HepG2 (cell line): ENCODE data around the gene TBCCD1. TPM values are rescaled to one million over a fixed set of nuclear protein-coding genes. Genes with fewer than 3 reads are reported as not detected.
A peak's percentile ranks its signal among the peaks of the same experiment; 100 is the strongest.

Experiments
- ADNP ChIP-seq: sonication (generic); formaldehyde crosslinking; IDR thresholded peaks from 2 replicates; pipeline ENCODE4 v1.4.0; 2020; ENCODE audit warnings: missing genetic modification reagents
- IKZF1 ChIP-seq: fragments of 450-650 bp; IDR thresholded peaks from 2 replicates; pipeline ENCODE4 v1.7.1; 2016
- JUN ChIP-seq: sonication (generic); formaldehyde crosslinking; IDR thresholded peaks from 2 replicates; pipeline ENCODE4 v1.4.0; 2020; ENCODE audit warnings: mild to moderate bottlenecking, missing genetic modification reagents
- KLF11 ChIP-seq: IDR thresholded peaks from 2 replicates; pipeline ENCODE4 v1.6.1; 2016; ENCODE audit warnings: missing compliant biosample characterization
- NR3C1 ChIP-seq: sonication (generic); formaldehyde crosslinking; IDR thresholded peaks from 2 replicates; pipeline ENCODE4 v1.4.0; 2020; ENCODE audit warnings: missing genetic modification reagents
- PAWR ChIP-seq: sonication (generic); formaldehyde crosslinking; IDR thresholded peaks from 2 replicates; pipeline ENCODE4 v1.4.0; 2020; ENCODE audit warnings: missing genetic modification reagents, mild to moderate bottlenecking, borderline replicate concordance
- TMF1 ChIP-seq: sonication (generic); formaldehyde crosslinking; IDR thresholded peaks from 2 replicates; pipeline ENCODE4 v1.8.1; 2022; ENCODE audit warnings: low read depth, missing genetic modification reagents
- ZKSCAN1 ChIP-seq: fragments of 150-350 bp; IDR thresholded peaks from 2 replicates; pipeline ENCODE4 v1.6.1; 2014; ENCODE audit warnings: low read length
- ZNF383 ChIP-seq: sonication (generic); formaldehyde crosslinking; IDR thresholded peaks from 2 replicates; pipeline ENCODE4 v1.4.0; 2020; ENCODE audit warnings: missing genetic modification reagents, mild to moderate bottlenecking, borderline replicate concordance
- ZNF567 ChIP-seq: sonication (generic); formaldehyde crosslinking; IDR thresholded peaks from 2 replicates; pipeline ENCODE4 v1.8.1; 2023; ENCODE audit warnings: mild to moderate bottlenecking, missing genetic modification reagents, borderline replicate concordance
- ZNF674 ChIP-seq: sonication (generic); formaldehyde crosslinking; IDR thresholded peaks from 2 replicates; pipeline ENCODE4 v1.5.0; 2020; ENCODE audit warnings: low read depth, mild to moderate bottlenecking, missing genetic modification reagents
- ZNF709 ChIP-seq: sonication (generic); formaldehyde crosslinking; IDR thresholded peaks from 2 replicates; pipeline ENCODE4 v1.5.0; 2020; ENCODE audit warnings: mild to moderate bottlenecking, missing genetic modification reagents
- polyA plus RNA-seq, 8 experiments: library from polyadenylated mRNA; depleted of rRNA in 3 of 8; stranded (reverse) in 7 of 8; unstranded in 1 of 8; fragments of >200 nt; fragmentation: Illumina TruSeq in 4 of 8; extraction: Trizol in 4 of 8; gene quantifications; 2 replicates each; pipeline versions ENCODE4 v1.2.1 to v1.2.3, GENCODE V29; 2011 to 2016; ENCODE audit warnings: low read depth in 4 of 8, missing spikeins in 1 of 8, mixed read lengths in 1 of 8; ENCODE audit not compliant: insufficient read depth in 1 of 8
- total RNA-seq, 5 experiments: library from RNA; depleted of rRNA; stranded (reverse); fragments of >200 nt; fragmentation: Illumina TruSeq; extraction: Trizol; gene quantifications; 2 replicates each; pipeline ENCODE4 v1.2.3, GENCODE V29; 2016; ENCODE audit warnings: low read depth in 1 of 5
- TF ChIP-seq, protein P1 (sequence below): IDR thresholded peaks from 2 replicates; pipeline ENCODE4 v1.6.1; 2016; ENCODE audit warnings: low read depth, control low read depth
- TF ChIP-seq, protein P2 (sequence below): sonication (generic); formaldehyde crosslinking; IDR thresholded peaks from 2 replicates; pipeline ENCODE4 v1.5.0; 2020; ENCODE audit warnings: missing genetic modification reagents, mild to moderate bottlenecking, borderline replicate concordance
- TF ChIP-seq, protein P3 (sequence below): sonication (generic); formaldehyde crosslinking; IDR thresholded peaks from 2 replicates; pipeline ENCODE4 v1.9.0; 2021; ENCODE audit warnings: mild to moderate bottlenecking, missing genetic modification reagents
- TF ChIP-seq, protein P4 (sequence below): sonication (generic); formaldehyde crosslinking; IDR thresholded peaks from 2 replicates; pipeline ENCODE4 v1.9.0; 2021; ENCODE audit warnings: missing genetic modification reagents, mild to moderate bottlenecking, borderline replicate concordance

TBCCD1 gene
- total and polyA plus RNA-seq, 2 of the 13 experiments (the other 11 are each of a cell fraction or from before 2014, with no cell fraction given): 13.6 to 16.2 TPM

DNA sequence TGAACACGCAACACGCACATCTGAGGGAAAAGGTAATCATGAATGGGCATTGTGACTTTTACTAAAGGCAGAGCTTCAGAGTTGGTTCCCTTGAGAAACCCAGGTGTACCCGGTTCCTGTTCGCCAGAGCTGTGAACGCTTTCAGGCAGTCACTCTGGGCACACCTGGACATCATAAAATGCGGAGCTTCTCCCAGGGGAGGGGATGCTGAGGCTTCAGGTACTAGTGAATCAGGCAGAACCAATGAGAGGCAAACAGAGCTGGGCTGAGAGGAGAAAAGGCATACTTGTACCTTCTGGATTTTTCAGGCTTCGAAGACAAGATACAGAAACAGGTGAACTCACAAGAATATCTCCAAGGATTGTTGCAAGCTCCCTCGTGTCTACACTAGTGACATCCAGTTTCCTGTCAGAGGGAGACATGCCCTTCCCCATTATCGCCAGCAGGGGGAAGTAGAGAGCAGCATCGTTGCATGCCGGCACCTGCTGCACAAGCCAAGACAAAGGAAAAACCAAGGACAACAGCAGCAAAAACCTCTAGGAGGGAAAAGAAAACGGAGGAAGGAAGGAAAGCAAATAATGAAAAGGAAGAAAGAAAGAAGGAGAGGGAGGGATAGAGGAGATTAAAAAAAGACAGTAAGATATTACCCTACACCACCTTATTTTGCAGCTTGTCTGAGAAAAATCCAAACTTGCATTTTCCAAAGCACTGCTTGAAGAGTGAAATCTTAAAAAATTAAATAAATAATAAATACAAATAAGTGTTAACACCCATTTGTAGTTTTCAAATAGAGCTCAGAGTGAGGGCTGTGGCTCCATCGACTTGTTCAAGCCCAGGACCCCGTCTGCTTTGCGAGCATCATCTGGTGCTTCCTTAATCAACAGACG lies 47.7 kb upstream of the TBCCD1 start (continued):
- TF ChIP-seq, protein P1, sequence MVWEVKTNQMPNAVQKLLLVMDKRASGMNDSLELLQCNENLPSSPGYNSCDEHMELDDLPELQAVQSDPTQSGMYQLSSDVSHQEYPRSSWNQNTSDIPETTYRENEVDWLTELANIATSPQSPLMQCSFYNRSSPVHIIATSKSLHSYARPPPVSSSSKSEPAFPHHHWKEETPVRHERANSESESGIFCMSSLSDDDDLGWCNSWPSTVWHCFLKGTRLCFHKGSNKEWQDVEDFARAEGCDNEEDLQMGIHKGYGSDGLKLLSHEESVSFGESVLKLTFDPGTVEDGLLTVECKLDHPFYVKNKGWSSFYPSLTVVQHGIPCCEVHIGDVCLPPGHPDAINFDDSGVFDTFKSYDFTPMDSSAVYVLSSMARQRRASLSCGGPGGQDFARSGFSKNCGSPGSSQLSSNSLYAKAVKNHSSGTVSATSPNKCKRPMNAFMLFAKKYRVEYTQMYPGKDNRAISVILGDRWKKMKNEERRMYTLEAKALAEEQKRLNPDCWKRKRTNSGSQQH (CRISPR knock-in tag): no peak; the same call in none of the 2 replicates
- TF ChIP-seq TMF1 (CRISPR knock-in tag) (peak; percentile 6; the same call in 1 of the 2 replicates), ADNP (CRISPR knock-in tag) (no peak), ZKSCAN1 (no peak), NR3C1 (CRISPR knock-in tag) (no peak), KLF11 (CRISPR knock-in tag) (no peak), JUN (CRISPR knock-in tag) (no peak), PAWR (peak; percentile 68; the same call in 1 of the 2 replicates), IKZF1 (no peak), ZNF709 (CRISPR knock-in tag) (peak; percentile 36; the same call in 1 of the 2 replicates), ZNF674 (no peak), ZNF567 (CRISPR knock-in tag) (no peak), ZNF383 (CRISPR knock-in tag) (0 out of 2 replicates have a peak, but pooled peaks have one; percentile 84)
- TF ChIP-seq, protein P2, sequence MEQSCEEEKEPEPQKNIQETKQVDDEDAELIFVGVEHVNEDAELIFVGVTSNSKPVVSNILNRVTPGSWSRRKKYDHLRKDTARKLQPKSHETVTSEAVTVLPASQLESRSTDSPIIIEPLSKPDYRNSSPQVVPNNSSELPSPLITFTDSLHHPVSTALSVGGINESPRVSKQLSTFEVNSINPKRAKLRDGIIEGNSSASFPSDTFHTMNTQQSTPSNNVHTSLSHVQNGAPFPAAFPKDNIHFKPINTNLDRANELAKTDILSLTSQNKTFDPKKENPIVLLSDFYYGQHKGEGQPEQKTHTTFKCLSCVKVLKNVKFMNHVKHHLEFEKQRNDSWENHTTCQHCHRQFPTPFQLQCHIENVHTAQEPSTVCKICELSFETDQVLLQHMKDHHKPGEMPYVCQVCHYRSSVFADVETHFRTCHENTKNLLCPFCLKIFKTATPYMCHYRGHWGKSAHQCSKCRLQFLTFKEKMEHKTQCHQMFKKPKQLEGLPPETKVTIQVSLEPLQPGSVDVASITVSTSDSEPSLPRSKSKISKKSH (CRISPR knock-in tag): no peak
- TF ChIP-seq, protein P3, sequence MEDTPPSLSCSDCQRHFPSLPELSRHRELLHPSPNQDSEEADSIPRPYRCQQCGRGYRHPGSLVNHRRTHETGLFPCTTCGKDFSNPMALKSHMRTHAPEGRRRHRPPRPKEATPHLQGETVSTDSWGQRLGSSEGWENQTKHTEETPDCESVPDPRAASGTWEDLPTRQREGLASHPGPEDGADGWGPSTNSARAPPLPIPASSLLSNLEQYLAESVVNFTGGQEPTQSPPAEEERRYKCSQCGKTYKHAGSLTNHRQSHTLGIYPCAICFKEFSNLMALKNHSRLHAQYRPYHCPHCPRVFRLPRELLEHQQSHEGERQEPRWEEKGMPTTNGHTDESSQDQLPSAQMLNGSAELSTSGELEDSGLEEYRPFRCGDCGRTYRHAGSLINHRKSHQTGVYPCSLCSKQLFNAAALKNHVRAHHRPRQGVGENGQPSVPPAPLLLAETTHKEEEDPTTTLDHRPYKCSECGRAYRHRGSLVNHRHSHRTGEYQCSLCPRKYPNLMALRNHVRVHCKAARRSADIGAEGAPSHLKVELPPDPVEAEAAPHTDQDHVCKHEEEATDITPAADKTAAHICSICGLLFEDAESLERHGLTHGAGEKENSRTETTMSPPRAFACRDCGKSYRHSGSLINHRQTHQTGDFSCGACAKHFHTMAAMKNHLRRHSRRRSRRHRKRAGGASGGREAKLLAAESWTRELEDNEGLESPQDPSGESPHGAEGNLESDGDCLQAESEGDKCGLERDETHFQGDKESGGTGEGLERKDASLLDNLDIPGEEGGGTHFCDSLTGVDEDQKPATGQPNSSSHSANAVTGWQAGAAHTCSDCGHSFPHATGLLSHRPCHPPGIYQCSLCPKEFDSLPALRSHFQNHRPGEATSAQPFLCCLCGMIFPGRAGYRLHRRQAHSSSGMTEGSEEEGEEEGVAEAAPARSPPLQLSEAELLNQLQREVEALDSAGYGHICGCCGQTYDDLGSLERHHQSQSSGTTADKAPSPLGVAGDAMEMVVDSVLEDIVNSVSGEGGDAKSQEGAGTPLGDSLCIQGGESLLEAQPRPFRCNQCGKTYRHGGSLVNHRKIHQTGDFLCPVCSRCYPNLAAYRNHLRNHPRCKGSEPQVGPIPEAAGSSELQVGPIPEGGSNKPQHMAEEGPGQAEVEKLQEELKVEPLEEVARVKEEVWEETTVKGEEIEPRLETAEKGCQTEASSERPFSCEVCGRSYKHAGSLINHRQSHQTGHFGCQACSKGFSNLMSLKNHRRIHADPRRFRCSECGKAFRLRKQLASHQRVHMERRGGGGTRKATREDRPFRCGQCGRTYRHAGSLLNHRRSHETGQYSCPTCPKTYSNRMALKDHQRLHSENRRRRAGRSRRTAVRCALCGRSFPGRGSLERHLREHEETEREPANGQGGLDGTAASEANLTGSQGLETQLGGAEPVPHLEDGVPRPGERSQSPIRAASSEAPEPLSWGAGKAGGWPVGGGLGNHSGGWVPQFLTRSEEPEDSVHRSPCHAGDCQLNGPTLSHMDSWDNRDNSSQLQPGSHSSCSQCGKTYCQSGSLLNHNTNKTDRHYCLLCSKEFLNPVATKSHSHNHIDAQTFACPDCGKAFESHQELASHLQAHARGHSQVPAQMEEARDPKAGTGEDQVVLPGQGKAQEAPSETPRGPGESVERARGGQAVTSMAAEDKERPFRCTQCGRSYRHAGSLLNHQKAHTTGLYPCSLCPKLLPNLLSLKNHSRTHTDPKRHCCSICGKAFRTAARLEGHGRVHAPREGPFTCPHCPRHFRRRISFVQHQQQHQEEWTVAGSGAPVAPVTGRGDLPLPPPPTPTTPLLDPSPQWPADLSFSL (CRISPR knock-in tag): no peak
- TF ChIP-seq, protein P4, sequence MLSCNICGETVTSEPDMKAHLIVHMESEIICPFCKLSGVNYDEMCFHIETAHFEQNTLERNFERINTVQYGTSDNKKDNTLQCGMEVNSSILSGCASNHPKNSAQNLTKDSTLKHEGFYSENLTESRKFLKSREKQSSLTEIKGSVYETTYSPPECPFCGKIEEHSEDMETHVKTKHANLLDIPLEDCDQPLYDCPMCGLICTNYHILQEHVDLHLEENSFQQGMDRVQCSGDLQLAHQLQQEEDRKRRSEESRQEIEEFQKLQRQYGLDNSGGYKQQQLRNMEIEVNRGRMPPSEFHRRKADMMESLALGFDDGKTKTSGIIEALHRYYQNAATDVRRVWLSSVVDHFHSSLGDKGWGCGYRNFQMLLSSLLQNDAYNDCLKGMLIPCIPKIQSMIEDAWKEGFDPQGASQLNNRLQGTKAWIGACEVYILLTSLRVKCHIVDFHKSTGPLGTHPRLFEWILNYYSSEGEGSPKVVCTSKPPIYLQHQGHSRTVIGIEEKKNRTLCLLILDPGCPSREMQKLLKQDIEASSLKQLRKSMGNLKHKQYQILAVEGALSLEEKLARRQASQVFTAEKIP (CRISPR knock-in tag): no peak
